ENCODE results near the gene LRP10. TPM values are rescaled to one million over a fixed set of nuclear protein-coding genes. Genes with fewer than 3 reads are reported as not detected.

Gene LRP10
- total RNA-seq, 1 experiment from 2014 or later, result 42.7 TPM

DNA sequence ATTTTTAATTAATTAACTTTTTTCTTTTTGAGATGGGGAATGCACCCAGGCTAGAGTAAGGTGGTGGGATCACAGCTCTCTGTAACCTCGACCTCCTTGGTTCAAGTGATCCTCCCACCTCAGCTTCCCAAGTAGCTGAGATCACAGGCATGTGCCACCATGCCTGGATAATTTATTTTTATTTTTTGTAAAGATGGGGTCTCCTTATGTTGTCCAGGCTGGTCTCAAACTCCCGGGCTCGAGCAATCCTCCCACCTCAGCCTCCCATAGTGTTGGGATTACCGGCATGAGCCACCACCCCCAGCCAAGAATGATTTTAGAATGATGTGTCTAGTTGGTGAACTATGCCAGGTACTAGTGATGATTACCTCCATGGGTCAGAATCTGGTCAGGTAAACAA, 6.6 kb upstream of the LRP10 start:
- H3K9me3 ChIP-seq (ENCODE audit: control insufficient read depth in 1 of 2, insufficient read depth in 1 of 2, low read depth in 1 of 2, low read length in 2 of 2), result no peaks in the 10 kb centered on the region
- peaks cover 6 to 7% of the 10 kb centered on the region in 2 experiments for H3K4me1 ChIP-seq (ENCODE audit: control insufficient read depth in 1 of 2, insufficient read depth in 2 of 2, low read length in 2 of 2)
- ChIA-PET POLR2A (no interaction called here), CTCF (interaction anchor here (1.5 kb wide), 1 partner anchor 10 kb away, joined by 4 read pairs; no protein-coding TSS in a partner anchor), RAD21 (ENCODE audit: low non-redundant PET in 1 of 2, low total read pairs in 2 of 2, uncharacterized antibody in 2 of 2, unreplicated experiment in 2 of 2) (no interaction called here)
- TF ChIP-seq CEBPB (IDR thresholded peaks at IDR 0.05; ENCODE audit: low read depth) (no peak), RAD21 (IDR thresholded peaks at IDR 0.05; ENCODE audit: low read depth) (no peak), POLR2A (IDR thresholded peaks at IDR 0.05; ENCODE audit: borderline replicate concordance, extremely low read depth, insufficient read depth, insufficient read length) (no peak), ZNF274 (IDR thresholded peaks at IDR 0.05; ENCODE audit: low read depth, low read length) (no peak), POLR2AphosphoS5 (IDR thresholded peaks at IDR 0.05; ENCODE audit: low read depth, low read length) (no peak), CBX3 (IDR thresholded peaks at IDR 0.05; ENCODE audit: low read depth) (no peak), EZH2 (IDR thresholded peaks at IDR 0.05) (no peak), ELF1 (IDR thresholded peaks at IDR 0.05; ENCODE audit: borderline replicate concordance, low read depth) (no peak), EGR1 (IDR thresholded peaks at IDR 0.05; ENCODE audit: low read depth) (no peak), ZFX (IDR thresholded peaks at IDR 0.05) (no peak), YY1 (IDR thresholded peaks at IDR 0.05; ENCODE audit: extremely low read depth, insufficient replicate concordance, low read depth, low read length) (no peak), JUND (IDR thresholded peaks at IDR 0.05) (no peak), EZH2phosphoT487 (IDR thresholded peaks at IDR 0.05; ENCODE audit: borderline replicate concordance) (no peak), TCF7L2 (IDR thresholded peaks at IDR 0.05; ENCODE audit: borderline replicate concordance, extremely low read depth, insufficient read depth, insufficient read length) (no peak), SRF (IDR thresholded peaks at IDR 0.05; ENCODE audit: low read depth) (no peak)
- TF ChIP-seq, protein P1, sequence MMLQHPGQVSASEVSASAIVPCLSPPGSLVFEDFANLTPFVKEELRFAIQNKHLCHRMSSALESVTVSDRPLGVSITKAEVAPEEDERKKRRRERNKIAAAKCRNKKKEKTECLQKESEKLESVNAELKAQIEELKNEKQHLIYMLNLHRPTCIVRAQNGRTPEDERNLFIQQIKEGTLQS (IDR thresholded peaks at IDR 0.05), result no peak
- TF ChIP-seq, protein P2, sequence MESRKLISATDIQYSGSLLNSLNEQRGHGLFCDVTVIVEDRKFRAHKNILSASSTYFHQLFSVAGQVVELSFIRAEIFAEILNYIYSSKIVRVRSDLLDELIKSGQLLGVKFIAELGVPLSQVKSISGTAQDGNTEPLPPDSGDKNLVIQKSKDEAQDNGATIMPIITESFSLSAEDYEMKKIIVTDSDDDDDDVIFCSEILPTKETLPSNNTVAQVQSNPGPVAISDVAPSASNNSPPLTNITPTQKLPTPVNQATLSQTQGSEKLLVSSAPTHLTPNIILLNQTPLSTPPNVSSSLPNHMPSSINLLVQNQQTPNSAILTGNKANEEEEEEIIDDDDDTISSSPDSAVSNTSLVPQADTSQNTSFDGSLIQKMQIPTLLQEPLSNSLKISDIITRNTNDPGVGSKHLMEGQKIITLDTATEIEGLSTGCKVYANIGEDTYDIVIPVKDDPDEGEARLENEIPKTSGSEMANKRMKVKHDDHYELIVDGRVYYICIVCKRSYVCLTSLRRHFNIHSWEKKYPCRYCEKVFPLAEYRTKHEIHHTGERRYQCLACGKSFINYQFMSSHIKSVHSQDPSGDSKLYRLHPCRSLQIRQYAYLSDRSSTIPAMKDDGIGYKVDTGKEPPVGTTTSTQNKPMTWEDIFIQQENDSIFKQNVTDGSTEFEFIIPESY (IDR thresholded peaks at IDR 0.05; ENCODE audit: extremely low read depth, insufficient replicate concordance, low read length), result no peak
- TF ChIP-seq, protein P3, sequence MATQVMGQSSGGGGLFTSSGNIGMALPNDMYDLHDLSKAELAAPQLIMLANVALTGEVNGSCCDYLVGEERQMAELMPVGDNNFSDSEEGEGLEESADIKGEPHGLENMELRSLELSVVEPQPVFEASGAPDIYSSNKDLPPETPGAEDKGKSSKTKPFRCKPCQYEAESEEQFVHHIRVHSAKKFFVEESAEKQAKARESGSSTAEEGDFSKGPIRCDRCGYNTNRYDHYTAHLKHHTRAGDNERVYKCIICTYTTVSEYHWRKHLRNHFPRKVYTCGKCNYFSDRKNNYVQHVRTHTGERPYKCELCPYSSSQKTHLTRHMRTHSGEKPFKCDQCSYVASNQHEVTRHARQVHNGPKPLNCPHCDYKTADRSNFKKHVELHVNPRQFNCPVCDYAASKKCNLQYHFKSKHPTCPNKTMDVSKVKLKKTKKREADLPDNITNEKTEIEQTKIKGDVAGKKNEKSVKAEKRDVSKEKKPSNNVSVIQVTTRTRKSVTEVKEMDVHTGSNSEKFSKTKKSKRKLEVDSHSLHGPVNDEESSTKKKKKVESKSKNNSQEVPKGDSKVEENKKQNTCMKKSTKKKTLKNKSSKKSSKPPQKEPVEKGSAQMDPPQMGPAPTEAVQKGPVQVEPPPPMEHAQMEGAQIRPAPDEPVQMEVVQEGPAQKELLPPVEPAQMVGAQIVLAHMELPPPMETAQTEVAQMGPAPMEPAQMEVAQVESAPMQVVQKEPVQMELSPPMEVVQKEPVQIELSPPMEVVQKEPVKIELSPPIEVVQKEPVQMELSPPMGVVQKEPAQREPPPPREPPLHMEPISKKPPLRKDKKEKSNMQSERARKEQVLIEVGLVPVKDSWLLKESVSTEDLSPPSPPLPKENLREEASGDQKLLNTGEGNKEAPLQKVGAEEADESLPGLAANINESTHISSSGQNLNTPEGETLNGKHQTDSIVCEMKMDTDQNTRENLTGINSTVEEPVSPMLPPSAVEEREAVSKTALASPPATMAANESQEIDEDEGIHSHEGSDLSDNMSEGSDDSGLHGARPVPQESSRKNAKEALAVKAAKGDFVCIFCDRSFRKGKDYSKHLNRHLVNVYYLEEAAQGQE (IDR thresholded peaks at IDR 0.05; ENCODE audit: low read depth), result no peak
- TF ChIP-seq, protein P4, sequence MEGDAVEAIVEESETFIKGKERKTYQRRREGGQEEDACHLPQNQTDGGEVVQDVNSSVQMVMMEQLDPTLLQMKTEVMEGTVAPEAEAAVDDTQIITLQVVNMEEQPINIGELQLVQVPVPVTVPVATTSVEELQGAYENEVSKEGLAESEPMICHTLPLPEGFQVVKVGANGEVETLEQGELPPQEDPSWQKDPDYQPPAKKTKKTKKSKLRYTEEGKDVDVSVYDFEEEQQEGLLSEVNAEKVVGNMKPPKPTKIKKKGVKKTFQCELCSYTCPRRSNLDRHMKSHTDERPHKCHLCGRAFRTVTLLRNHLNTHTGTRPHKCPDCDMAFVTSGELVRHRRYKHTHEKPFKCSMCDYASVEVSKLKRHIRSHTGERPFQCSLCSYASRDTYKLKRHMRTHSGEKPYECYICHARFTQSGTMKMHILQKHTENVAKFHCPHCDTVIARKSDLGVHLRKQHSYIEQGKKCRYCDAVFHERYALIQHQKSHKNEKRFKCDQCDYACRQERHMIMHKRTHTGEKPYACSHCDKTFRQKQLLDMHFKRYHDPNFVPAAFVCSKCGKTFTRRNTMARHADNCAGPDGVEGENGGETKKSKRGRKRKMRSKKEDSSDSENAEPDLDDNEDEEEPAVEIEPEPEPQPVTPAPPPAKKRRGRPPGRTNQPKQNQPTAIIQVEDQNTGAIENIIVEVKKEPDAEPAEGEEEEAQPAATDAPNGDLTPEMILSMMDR (IDR thresholded peaks at IDR 0.05 in 2 of 3, conservative IDR thresholded peaks at IDR 0.05 in 1 of 3; ENCODE audit: borderline replicate concordance in 1 of 3, insufficient read depth in 1 of 3, low read depth in 2 of 3, low read length in 2 of 3), result no peak
- no peaks in the 10 kb centered on the region for H3K9me2 ChIP-seq (ENCODE audit: insufficient read depth)
- no peaks in the 10 kb centered on the region for H3K79me2 ChIP-seq (ENCODE audit: insufficient read depth, low read length)
- H3K4me2 ChIP-seq (ENCODE audit: low read length), result no peak overlapping the region
- H3K4me3 ChIP-seq (replicated peaks in 1 of 2; ENCODE audit: low read depth in 1 of 2, low read length in 2 of 2), result no peak overlapping the region
- BruUV-seq (replicated peaks), result no TSS peak
- no peaks in the 10 kb centered on the region for H3K27me3 ChIP-seq (ENCODE audit: insufficient read depth, low read length)
- intact Hi-C loops (cut with micrococcal nuclease), result no loop called here
- no peaks in the 10 kb centered on the region for H4K20me1 ChIP-seq (ENCODE audit: insufficient read depth)
- H3K27ac ChIP-seq (ENCODE audit: low read depth, low read length), result no peak overlapping the region
- no peaks in the 10 kb centered on the region for H3K36me3 ChIP-seq (ENCODE audit: control insufficient read depth in 1 of 2, insufficient read depth in 2 of 2, low read length in 2 of 2)
- no peak for ATAC-seq
- DNase-seq (ENCODE audit: low read depth, low spot score), result no peak
- no peak overlapping the region for H3K9ac ChIP-seq (ENCODE audit: low read length)
- H2AFZ ChIP-seq (ENCODE audit: low read depth, low read length, poor library complexity, severe bottlenecking), result no peak overlapping the region
